Epithelial cell of proximal tubule (primary cell): ENCODE data around the gene WSB2. TPM values are rescaled to one million over a fixed set of nuclear protein-coding genes. Genes with fewer than 3 reads are reported as not detected.
A peak's percentile ranks its signal among the peaks of the same experiment; 100 is the strongest.

Experiments
- DNase-seq: peaks from one replicate; pipeline ENCODE4 v3.0.0-alpha.2; 2011; ENCODE audit warnings: low read depth
- H3K4me3 ChIP-seq: 2 replicates; pipeline ENCODE4 v1.5.1; 2011; ENCODE audit warnings: low read depth, mild to moderate bottlenecking, low read length
- CTCF ChIP-seq: conservative IDR thresholded peaks from 2 replicates; pipeline ENCODE4 v1.5.1; 2012; ENCODE audit warnings: low read depth, mild to moderate bottlenecking, low read length
- total RNA-seq: library from RNA; depleted of rRNA; stranded (reverse); fragments of >200 nt; gene quantifications from 2 replicates; pipeline ENCODE4 v1.2.3, GENCODE V29; 2015

Gene WSB2
- total RNA-seq, 1 donor from 2014 or later, result 79.6 TPM

DNA sequence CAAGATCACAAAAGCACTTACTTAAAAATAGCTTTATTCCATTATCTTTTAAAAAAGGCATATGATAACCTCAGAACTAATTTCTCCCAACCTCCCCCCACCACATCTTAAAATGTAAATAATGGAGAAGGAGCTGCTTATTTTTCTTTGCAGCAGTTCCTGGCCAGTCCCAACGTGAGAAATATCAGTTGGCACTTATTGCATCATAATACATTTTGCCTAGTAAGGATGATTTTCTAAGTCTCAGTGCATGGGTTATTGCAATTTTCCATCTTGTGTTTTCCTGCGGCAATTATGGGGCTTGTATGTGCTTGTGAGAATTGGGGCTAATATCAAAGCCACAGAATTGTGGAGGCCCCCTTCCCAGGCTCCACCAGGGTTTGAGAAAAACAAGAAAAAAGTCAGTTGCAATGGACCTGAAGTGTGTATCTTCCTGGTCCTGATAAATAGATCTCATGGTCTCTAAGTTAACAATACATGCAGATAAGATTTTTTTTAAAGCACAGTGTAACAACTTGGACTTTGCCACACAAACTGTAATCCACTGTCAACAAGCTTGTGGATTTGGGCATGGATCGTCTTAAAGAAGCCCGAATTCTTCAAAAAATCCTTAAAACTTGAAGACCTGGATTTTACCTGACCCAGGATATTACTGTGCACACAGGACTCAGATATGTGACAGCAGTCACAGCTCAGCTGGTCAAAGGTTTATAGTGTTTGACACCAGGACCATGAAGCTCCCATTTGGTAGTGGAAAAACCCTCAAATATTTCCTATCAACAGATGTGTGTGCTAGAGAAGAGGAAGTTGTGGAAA lies 2.8 kb upstream of the WSB2 start:
- no peak for TF ChIP-seq CTCF
- DNase-seq, result no peak
- H3K4me3 ChIP-seq, result no peak overlapping the region

DNA sequence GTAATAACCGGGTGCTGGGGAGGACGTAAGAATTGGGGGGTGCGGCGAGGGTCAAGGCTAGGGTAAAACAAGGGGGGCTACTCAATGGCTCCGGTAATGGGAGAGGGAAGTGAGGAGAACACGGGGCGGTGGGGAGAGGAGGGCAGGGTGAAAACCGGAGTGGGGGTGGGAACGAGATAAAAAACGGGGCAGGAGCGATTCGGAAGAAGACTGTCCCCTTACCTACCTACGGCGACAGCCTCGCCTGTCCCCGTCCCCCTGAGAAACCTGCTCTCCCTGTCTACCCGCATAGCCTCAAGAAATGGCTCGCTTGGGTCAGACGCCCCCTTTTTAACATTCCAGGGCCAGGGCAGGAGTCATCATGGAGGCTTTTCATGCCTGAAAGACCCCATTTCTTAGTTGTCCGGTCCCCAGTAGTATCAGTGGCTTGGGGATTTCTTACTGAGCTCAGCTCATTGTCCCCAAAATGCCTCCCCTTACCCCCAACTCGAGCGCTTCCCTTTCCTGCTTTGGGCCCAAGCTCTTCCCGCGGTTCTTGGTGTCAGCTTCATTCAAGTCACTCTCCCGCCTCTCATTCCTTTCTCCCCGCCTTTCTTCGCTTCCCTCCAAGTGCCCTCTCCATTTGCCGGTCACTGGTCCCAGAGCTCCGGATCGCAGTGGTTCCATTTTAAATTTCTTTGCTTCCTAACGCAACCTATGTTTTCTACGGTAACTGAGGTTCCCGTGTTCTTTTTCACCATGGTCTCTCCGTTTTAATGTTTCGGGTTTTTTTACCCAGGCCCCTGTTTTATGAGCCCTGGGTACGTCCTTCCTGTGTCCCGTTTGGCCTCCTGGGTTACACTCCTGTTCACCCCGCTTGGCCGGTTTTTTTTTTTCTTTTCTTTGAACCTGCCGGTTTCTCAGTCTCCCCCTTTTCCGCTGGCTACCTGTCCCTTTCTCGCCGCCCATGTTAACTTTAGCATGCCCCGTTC lies 1.2 kb upstream of the WSB2 start:
- TF ChIP-seq CTCF, result no peak
- peak overlapping the region; percentile 90 for H3K4me3 ChIP-seq
- no peak for DNase-seq

- DNase-seq, result no peak
- no peak for TF ChIP-seq CTCF
- H3K4me3 ChIP-seq, result peak overlapping the region; percentile 89
These were observed 523 bp downstream of the WSB2 start for GRCh38 chr12:118060301-118061010.

- H3K4me3 ChIP-seq, result peak overlapping the region; percentile 89
- no peak for DNase-seq
- no peak for TF ChIP-seq CTCF
These were observed 1.4 kb downstream of the WSB2 start for GRCh38 chr12:118059341-118060191.

DNA sequence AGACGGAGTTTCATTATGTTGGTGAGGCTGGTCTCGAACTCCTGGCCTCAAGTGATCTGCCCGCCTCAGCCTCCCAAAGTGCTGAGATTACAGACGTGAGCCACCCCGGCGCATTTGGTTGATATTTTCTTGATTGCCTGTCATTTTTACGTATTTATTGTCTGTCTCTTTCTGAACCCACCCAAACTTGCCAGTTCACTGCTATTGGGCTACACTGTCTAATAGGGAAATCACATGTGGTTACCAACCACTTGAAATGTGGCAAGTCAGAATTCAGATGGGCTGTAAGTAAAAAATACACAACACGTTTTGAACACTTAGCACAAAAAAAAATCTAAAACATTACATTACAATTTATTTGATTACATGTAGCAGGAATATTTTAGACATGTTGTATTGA lies 2.1 kb downstream of the WSB2 start:
- TF ChIP-seq CTCF, result no peak
- no peak for DNase-seq
- no peak overlapping the region for H3K4me3 ChIP-seq

DNA sequence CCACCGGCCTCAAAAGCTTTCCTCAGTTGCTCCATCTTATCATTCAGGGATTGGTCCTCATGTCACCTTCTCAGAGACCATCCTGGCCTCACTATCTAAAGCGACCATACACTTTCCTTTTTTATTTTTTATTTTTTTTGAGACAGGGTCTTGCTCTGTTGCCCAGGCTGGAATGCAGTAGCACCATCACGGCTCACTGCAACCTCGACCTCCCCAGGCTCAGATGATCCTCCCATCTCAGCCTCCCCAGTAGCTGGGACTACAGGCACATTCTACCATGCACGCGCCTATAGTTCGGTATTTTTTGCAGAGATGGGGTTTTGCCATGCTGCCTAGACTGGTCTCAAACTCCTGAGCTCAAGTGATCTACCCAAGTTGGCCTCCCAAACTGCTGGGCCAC lies 2.8 kb downstream of the WSB2 start:
- no peak for TF ChIP-seq CTCF
- no peak overlapping the region for H3K4me3 ChIP-seq
- no peak for DNase-seq
